Immature natural killer cell (primary cell): ENCODE data around the gene SLC6A9. TPM values are rescaled to one million over a fixed set of nuclear protein-coding genes. Genes with fewer than 3 reads are reported as not detected.

Source experiments
- DNase-seq, 3 donors: peaks; one replicate each; pipeline ENCODE4 v3.0.0; 2022; ENCODE audit warnings: mixed read lengths in 1 of 3
- H3K27ac Mint-ChIP-seq, 6 donors: one replicate each; pipeline ENCODE4 v1.8.0; 2020; ENCODE audit warnings: mixed read lengths in 6 of 6, mild to moderate bottlenecking in 5 of 6, inconsistent platforms in 4 of 6, moderate library complexity in 3 of 6
- H3K27me3 Mint-ChIP-seq, 3 donors: one replicate each; pipeline ENCODE4 v1.8.0; 2020 to 2021; ENCODE audit warnings: low read depth in 3 of 3, mild to moderate bottlenecking in 3 of 3, mixed read lengths in 3 of 3, moderate library complexity in 3 of 3, inconsistent platforms in 1 of 3
- H3K36me3 Mint-ChIP-seq, 3 donors: one replicate each; pipeline ENCODE4 v1.8.0; 2020; ENCODE audit warnings: mixed read lengths in 3 of 3, inconsistent platforms in 2 of 3, mild to moderate bottlenecking in 2 of 3
- H3K4me1 Mint-ChIP-seq, 2 donors: one replicate each; pipeline ENCODE4 v1.8.0; 2020; ENCODE audit warnings: inconsistent platforms in 2 of 2, mild to moderate bottlenecking in 2 of 2, mixed read lengths in 2 of 2, moderate library complexity in 1 of 2
- H3K4me3 Mint-ChIP-seq, 5 donors: one replicate each; pipeline ENCODE4 v1.8.0; 2020; ENCODE audit warnings: mild to moderate bottlenecking in 5 of 5, mixed read lengths in 5 of 5, inconsistent platforms in 3 of 5, moderate library complexity in 3 of 5
- H3K9me3 Mint-ChIP-seq, 6 donors: one replicate each; pipeline ENCODE4 v1.8.0; 2020; ENCODE audit warnings: mild to moderate bottlenecking in 6 of 6, mixed read lengths in 6 of 6, inconsistent platforms in 4 of 6, moderate library complexity in 3 of 6
- polyA plus RNA-seq, 3 donors: library from polyadenylated mRNA; unstranded; fragments of 300-500 nt; fragmentation: Illumina TruSeq; gene quantifications; one replicate each; pipeline ENCODE4 v1.2.3, GENCODE V29; 2021

The SLC6A9 gene
- polyA plus RNA-seq, 3 donors from 2014 or later, result not detected

DNA sequence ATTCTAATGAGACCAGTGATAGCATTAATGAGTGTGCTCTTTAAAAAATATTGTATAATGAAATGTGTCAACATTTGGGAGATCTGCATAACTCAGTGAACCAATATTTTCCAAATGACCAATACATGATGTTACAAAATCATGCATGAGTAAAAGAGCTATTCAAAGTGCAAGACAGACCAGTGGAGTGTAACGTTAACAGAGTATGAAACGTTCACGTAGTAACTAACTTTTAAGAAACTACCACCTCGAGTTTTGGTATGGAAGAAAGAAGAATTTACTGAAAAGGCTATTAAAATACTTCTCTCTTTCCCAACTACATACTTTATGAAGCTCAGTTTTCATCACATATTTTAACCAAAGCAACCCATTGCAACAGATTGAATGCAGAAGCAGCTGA lies 9.6 kb upstream of the SLC6A9 start:
- H3K4me3 Mint-ChIP-seq, result no peak overlapping the region
- no peaks in the 10 kb centered on the region for H3K4me1 Mint-ChIP-seq
- no peak overlapping the region for H3K27ac Mint-ChIP-seq
- H3K36me3 Mint-ChIP-seq, result no peaks in the 10 kb centered on the region
- no peak for DNase-seq
- peaks cover 0 to 6% (median 5%) of the 10 kb centered on the region in 3 donors for H3K27me3 Mint-ChIP-seq
- H3K9me3 Mint-ChIP-seq, result no peaks in the 10 kb centered on the region

DNA sequence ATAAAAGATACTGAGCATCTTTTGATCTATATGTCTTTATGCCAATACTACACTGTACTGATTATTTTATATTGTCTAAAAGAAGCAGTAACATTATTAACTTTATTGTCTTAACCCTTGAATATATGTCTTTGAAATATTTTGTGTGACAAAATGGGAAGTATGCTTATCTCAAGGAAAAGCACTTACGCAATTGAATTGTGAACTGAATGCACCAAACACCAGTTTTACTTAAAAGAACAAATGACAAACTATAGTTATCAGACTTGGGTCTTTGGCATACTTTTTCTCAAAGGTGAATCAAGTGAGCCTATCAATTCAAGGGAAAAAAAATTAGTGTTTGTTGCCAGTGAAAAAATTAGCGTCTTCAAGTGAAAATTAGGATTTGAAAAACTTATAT lies 9.2 kb upstream of the SLC6A9 start:
- H3K36me3 Mint-ChIP-seq, result no peaks in the 10 kb centered on the region
- H3K4me1 Mint-ChIP-seq, result no peaks in the 10 kb centered on the region
- no peaks in the 10 kb centered on the region for H3K9me3 Mint-ChIP-seq
- H3K27ac Mint-ChIP-seq, result no peak overlapping the region
- no peak for DNase-seq
- H3K27me3 Mint-ChIP-seq, result peaks cover 0 to 5% (median 2%) of the 10 kb centered on the region in 3 donors
- no peak overlapping the region for H3K4me3 Mint-ChIP-seq

DNA sequence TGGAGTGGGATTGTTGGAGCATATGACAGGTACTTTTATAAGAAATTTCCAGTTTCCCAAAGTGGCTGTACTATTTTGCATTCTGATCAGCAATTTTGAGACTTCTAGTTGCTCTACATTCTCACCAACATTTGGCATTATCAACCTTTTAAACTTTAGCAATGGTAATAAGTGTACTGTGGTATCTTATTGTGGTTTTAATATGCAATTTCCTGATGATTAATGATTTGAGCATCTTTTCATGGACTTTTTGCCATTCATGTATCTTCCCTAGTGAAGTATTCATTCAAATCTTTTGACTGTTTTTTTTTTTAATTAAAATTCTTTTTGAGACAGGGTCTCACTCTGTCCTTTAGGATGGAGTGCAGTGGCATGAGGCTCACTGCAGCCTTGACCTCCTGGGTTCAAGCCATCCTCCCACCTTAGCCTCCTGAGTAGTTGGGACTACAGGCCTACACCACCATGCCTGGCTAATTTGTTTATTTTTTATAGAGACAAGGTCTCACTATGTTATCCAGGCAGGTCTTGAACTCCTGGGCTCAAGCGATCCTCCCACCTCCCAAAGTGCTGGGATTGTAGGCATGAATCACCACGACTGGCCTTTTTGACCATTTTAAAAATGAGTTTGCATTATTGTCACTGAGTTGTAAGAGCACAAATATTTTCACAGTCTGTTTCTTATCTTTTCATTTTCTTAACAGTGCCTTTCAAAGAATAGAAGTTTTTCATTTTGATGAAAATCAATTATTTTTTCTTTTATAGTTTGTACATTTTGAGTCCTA lies 7.8 kb upstream of the SLC6A9 start:
- DNase-seq, result no peak
- H3K4me3 Mint-ChIP-seq, result no peak overlapping the region
- H3K36me3 Mint-ChIP-seq, result no peaks in the 10 kb centered on the region
- H3K4me1 Mint-ChIP-seq, result no peaks in the 10 kb centered on the region
- no peak overlapping the region for H3K27ac Mint-ChIP-seq
- H3K27me3 Mint-ChIP-seq, result peaks cover 0 to 5% (median 0%) of the 10 kb centered on the region in 3 donors
- no peaks in the 10 kb centered on the region for H3K9me3 Mint-ChIP-seq

DNA sequence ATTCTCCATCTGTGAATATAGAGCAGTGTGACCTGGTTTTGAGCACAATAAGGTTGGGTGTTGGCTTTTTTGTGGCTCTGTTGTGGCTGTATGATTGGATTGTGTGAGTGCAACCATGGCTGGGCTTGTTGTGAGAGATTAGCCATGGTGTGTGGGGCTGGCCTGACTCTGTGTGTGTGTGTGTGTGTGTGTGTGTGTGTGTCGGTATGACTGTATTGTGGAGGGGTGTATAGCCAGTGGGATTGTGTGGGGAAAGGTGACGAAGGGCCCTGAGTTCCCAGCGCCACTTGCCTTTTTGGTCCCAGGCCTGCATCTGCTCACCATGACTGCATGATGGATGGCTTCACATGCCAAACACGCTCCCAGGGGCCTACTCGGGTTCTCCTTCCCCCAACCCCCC lies 5.9 kb upstream of the SLC6A9 start:
- H3K27me3 Mint-ChIP-seq, result peaks cover 0 to 5% (median 0%) of the 10 kb centered on the region in 3 donors
- no peaks in the 10 kb centered on the region for H3K9me3 Mint-ChIP-seq
- no peak for DNase-seq
- no peaks in the 10 kb centered on the region for H3K4me1 Mint-ChIP-seq
- H3K27ac Mint-ChIP-seq, result no peak overlapping the region
- H3K36me3 Mint-ChIP-seq, result no peaks in the 10 kb centered on the region
- no peak overlapping the region for H3K4me3 Mint-ChIP-seq

DNA sequence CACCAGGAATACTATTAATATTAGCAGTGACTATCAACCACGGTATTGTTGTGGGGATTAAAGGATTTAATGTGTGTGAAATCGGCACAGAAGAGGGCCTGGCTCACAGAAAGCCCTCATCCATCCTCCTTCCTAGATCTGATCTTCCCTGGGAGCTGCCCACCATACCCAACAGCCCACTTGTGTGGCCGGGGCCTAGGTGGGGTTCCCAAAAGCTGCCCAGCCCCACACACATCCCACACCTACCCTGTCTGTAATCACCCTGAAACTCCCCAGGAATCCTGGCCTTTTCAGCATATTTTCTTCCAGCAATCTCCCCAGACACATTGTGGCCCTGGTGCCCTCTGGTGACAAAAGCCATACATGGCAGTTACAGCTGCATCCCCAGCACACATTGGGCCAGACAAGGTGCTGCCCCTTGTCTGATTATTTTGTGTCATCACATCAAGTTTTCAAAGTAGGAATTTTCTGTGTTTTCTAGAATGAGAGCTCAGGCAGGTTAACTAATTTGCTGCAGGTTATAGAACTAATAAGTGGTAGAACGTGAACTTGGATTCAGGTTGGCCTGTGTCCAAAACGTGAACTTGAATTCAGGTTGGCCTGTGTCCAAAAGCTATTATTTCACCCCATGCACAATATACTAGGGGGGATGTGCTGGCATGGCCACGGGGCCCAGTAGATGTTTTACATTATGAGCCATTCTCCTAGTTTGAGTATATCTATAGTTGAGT lies 5.3 kb upstream of the SLC6A9 start:
- Mint-ChIP-seq H3K27me3 (peaks cover 0 to 5% (median 2%) of the 10 kb centered on the region in 3 donors), H3K4me1 (no peaks in the 10 kb centered on the region), H3K4me3 (no peak overlapping the region), H3K36me3 (no peaks in the 10 kb centered on the region), H3K9me3 (no peaks in the 10 kb centered on the region), H3K27ac (no peak overlapping the region)
- DNase-seq, result peak; percentile 46 to 50 (median 48)

DNA sequence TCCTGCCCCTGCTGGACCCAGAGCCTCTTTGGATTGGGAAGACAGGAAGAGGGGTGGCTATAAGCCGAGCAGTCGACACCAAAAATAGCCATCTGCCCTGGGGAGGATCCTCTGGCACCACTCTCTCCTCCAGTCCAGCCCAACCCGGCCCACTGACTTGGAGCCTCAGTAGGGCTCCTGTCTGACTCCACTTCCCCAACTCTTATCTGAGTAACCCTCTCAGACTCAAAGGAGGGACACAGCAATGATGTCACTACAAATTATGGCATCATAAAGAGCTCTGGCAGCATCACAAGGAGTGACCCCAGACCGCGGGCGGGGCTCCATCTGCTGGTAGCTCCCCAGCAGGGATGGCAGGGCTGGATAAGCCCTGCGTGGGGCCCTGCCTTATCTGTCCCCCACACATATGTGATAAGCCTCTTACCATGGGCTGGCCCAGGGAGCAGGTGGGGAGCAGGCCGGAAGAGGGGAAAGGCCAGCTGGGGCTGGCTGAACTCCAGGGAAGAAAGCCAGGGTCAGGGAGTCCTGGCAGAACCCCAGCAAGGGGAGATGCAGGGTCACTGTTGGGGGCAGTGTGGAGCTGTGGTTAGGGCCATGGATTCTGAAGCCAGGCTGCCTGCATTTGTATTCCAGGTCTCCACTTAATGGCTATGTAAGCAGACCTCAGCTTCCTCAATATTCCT lies 4.6 kb upstream of the SLC6A9 start:
- no peak for DNase-seq
- peaks cover 0 to 2% of the 10 kb centered on the region in 2 donors for H3K4me1 Mint-ChIP-seq
- no peak overlapping the region for H3K27ac Mint-ChIP-seq
- H3K27me3 Mint-ChIP-seq, result peaks cover 2 to 8% (median 6%) of the 10 kb centered on the region in 3 donors
- H3K36me3 Mint-ChIP-seq, result no peaks in the 10 kb centered on the region
- H3K4me3 Mint-ChIP-seq, result no peak overlapping the region
- no peaks in the 10 kb centered on the region for H3K9me3 Mint-ChIP-seq

DNA sequence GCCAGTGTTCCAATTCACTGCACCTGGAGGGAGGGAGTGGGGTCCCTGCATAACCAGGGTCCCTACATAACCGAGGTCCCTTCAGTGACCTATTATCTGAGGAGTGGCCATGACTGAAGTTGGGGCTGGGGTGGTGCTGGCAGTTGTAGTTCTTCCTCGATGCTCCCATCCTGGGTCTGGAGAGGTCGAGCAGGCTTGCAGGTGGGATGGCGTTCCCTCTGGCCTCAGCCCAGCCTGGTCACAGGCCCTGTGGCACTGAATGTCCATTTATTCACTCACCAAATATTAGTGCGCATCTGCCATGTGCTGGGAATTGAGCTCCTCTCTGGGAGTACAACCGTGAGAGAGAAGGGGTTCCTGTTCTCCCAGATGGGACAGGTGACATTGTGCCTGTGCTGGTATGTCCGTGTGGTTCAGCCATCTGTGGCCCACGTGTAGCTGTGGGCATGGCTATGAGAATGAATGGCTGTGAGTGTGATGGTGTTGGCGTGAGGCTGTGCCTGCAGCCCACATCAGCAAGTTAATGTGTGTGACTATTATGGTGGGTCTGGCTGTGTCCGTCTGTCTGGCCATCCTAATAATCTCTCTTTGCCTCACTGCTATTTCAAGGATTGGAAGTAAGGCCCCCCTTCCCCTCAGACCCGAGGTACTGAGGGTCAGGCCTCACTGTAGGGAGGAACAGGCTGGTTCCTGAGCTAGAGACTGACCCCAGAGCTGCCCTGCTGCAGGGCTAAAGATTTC lies 3.9 kb upstream of the SLC6A9 start:
- DNase-seq, result no peak
- peaks cover 0 to 3% of the 10 kb centered on the region in 2 donors for H3K4me1 Mint-ChIP-seq
- no peak overlapping the region for H3K4me3 Mint-ChIP-seq
- H3K27ac Mint-ChIP-seq, result peak overlapping the region in 1 of 6 donors; percentile 50
- H3K9me3 Mint-ChIP-seq, result no peaks in the 10 kb centered on the region
- no peaks in the 10 kb centered on the region for H3K36me3 Mint-ChIP-seq
- peaks cover 2 to 6% (median 5%) of the 10 kb centered on the region in 3 donors for H3K27me3 Mint-ChIP-seq

DNA sequence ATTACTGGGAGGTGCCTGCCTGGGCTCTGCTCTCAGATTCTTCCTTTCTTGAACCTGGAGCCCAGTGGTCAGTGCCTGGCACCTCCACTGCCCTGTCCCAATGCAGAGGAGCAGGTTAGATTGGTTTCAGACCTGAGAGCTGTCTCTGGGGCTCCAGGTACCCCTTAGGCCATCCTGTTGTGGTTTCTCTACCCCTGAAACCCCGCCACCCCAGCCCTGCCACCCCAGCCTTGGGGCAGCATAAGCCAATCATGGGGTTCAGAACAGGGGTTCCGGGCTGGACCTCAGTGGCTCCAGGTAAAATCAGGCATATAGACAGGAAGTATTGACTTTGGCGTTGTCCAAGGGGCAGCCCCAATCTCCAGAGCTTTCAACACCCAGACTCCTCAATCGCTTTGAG lies 3.2 kb upstream of the SLC6A9 start:
- Mint-ChIP-seq H3K4me3 (no peak overlapping the region), H3K27me3 (peaks cover 2 to 11% (median 5%) of the 10 kb centered on the region in 3 donors), H3K27ac (no peak overlapping the region), H3K36me3 (no peaks in the 10 kb centered on the region), H3K9me3 (no peaks in the 10 kb centered on the region), H3K4me1 (peaks cover 6 to 7% of the 10 kb centered on the region in 2 donors)
- DNase-seq, result no peak

DNA sequence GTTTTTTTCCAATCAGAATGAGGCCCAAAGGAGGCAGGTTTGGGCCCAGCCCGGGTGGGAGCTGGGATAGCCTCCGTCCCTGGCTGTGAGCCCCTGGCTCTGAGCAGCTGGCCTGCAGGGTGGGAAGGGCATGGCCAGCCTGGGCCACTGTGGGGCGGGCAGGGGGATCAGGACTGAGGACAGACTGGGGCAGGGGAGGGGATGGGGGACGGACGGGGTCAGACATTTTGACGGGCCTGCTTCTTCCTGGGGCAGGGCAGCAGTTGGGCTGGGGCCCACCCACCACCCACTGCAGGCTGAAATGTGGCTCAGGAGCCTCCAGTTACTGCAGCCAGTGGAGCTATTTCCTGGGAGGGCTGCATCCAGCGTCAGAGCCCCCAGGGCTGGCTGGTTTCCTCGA lies 2.5 kb upstream of the SLC6A9 start:
- no peak for DNase-seq
- H3K27ac Mint-ChIP-seq, result no peak overlapping the region
- no peaks in the 10 kb centered on the region for H3K36me3 Mint-ChIP-seq
- H3K4me1 Mint-ChIP-seq, result peaks cover 13 to 14% of the 10 kb centered on the region in 2 donors
- H3K27me3 Mint-ChIP-seq, result peaks cover 2 to 12% (median 5%) of the 10 kb centered on the region in 3 donors
- H3K9me3 Mint-ChIP-seq, result no peaks in the 10 kb centered on the region
- no peak overlapping the region for H3K4me3 Mint-ChIP-seq

DNA sequence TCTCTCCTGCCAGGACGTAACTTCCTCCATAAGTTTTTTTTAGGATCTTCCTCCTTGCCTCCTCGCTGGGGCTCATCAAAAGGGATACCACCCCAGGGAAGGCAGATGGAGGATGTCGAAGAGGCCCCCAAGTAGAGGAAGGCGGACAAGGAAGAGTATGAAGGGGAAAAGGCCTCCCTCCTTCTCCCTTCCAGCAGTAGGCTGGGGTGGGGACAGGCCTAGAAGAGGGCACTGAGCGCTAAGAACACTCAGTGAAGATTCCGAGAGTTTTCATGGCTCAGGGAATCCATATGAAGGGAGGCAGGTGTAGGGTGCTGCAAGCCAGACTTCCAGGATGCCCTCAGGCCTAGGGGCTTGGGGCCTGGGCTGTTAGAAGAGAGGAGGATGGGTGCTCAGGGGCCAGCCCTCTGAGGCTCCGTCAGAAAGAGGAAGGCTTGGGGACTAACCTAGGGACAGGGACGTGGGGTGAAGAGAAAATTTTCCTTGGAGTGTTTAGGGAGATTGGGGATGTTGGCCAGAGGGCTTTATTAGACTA lies 1.8 kb upstream of the SLC6A9 start:
- no peak for DNase-seq
- H3K4me1 Mint-ChIP-seq, result peaks cover 17 to 19% of the 10 kb centered on the region in 2 donors
- H3K27ac Mint-ChIP-seq, result no peak overlapping the region
- H3K36me3 Mint-ChIP-seq, result no peaks in the 10 kb centered on the region
- no peak overlapping the region for H3K4me3 Mint-ChIP-seq
- no peaks in the 10 kb centered on the region for H3K9me3 Mint-ChIP-seq
- peaks cover 2 to 13% (median 5%) of the 10 kb centered on the region in 3 donors for H3K27me3 Mint-ChIP-seq

DNA sequence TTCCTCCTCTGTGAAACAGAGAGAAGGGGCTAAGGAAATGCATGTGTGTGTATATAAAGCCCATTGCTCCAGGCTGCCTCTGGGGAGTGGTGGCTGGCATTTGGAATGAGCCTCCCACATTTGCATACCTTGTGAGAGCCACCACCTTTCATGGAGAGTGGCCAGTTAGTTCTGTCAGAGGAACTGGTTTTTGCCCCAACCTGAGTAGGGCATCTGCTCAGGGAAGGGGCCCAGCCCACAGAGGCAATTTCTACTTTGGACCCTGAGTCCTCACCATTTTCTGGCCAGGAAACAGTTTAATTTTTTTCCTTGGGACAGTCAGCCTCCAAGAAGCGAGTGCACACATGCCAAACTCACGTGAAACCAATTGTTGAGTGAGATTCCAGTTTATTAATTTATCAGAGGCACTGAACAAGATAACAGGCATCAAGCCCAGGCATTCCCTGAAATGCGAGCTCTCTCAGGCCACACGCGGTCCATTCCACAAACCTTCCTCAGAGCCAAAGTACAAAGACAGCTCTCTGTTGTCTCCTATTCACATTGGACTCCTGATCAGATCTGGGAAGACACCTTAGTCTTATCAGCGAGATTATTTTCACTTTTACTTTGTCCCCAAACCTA lies 1.0 kb upstream of the SLC6A9 start:
- H3K27ac Mint-ChIP-seq, result peak overlapping the region in 3 of 6 donors; percentile 12 to 78 (median 34)

DNA sequence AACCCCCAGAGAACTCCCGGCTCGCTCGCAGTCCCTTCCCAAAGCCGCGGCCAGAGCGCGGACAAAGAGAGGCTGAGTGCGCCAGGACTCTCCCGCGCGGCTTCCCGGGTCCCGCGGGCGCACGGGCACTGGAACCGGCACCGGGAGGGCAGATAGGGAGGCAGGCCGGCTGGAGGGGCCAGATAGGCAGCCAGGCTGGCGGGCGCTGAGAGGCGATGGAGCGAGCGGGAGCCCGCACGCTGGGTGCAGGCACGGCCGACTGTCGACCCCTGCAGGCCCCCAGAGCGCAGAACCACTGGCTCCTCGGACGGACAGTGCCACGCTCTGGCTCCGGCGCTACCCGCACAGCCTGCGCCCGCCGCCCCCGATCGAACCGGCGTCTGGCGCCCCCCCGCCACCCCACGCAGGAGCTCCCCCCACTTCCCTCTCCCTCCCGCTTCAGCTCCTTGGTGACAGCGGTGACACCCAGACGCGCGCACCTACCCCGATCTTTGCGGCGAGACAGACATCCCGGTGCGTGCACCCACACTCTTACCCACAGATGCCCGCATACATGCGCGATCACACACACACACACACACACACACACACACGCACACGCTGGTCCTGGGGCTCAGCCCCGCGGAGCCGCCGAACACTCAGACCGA lies 534 bp downstream of the SLC6A9 start:
- DNase-seq, result peak; percentile 53 to 56 (median 54)
- Mint-ChIP-seq H3K4me1 (peaks cover 17 to 21% of the 10 kb centered on the region in 2 donors), H3K9me3 (no peaks in the 10 kb centered on the region), H3K27ac (peak overlapping the region in 4 of 6 donors; percentile 33 to 80 (median 46)), H3K27me3 (peaks cover 2 to 13% (median 5%) of the 10 kb centered on the region in 3 donors), H3K36me3 (no peaks in the 10 kb centered on the region), H3K4me3 (peak overlapping the region; percentile 75 to 87 (median 79))

More for the DNA sequence above, 1.0 kb upstream of the SLC6A9 start:
- peaks cover 2 to 13% (median 5%) of the 10 kb centered on the region in 3 donors for H3K27me3 Mint-ChIP-seq
- H3K4me3 Mint-ChIP-seq, result peak overlapping the region; percentile 70 to 87 (median 78)
- no peak for DNase-seq
- H3K9me3 Mint-ChIP-seq, result no peaks in the 10 kb centered on the region
- H3K36me3 Mint-ChIP-seq, result no peaks in the 10 kb centered on the region
- peaks cover 17 to 21% of the 10 kb centered on the region in 2 donors for H3K4me1 Mint-ChIP-seq
